ENCODE results near the gene SLC35A3. TPM values are rescaled to one million over a fixed set of nuclear protein-coding genes. Genes with fewer than 3 reads are reported as not detected.

Gene SLC35A3
- total and polyA plus RNA-seq, 3 donors from 2014 or later: 6.6 to 17.6 (median 17.1) TPM

DNA sequence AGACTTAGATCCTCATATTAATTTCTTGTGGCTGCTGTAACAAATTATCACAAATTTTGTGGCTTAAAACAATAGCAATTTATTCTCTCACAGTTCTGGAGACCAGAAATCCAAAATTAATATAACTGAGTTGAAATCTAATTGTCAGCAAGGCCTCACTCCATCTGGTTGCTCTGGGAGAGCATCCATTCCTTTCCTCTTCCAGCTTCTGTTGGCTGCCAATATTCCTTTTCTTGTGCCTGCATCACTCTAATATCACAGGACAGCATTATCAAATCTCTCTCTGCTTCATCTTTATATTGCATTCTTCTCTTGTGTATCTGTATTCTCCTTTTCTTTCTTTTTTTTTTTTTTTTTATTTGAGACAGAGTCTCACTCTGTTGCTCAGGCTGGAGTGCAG lies 9.3 kb downstream of the SLC35A3 start:
- TF ChIP-seq, protein P1, sequence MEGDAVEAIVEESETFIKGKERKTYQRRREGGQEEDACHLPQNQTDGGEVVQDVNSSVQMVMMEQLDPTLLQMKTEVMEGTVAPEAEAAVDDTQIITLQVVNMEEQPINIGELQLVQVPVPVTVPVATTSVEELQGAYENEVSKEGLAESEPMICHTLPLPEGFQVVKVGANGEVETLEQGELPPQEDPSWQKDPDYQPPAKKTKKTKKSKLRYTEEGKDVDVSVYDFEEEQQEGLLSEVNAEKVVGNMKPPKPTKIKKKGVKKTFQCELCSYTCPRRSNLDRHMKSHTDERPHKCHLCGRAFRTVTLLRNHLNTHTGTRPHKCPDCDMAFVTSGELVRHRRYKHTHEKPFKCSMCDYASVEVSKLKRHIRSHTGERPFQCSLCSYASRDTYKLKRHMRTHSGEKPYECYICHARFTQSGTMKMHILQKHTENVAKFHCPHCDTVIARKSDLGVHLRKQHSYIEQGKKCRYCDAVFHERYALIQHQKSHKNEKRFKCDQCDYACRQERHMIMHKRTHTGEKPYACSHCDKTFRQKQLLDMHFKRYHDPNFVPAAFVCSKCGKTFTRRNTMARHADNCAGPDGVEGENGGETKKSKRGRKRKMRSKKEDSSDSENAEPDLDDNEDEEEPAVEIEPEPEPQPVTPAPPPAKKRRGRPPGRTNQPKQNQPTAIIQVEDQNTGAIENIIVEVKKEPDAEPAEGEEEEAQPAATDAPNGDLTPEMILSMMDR (IDR thresholded peaks at IDR 0.05): no peak
- TF ChIP-seq POLR2A (IDR thresholded peaks at IDR 0.05): no peak
- Histone ChIP-seq H3K9me3 (no peaks in the 10 kb centered on the region), H3K4me3 (no peak overlapping the region), H3K36me3 (ENCODE audit: low read depth, missing control alignments) (no peaks in the 10 kb centered on the region), H3K27ac (no peak overlapping the region), H3K27me3 (no peaks in the 10 kb centered on the region), H3K4me1 (no peaks in the 10 kb centered on the region)
- DNase-seq: no peak
- intact Hi-C loops (cut with DNase I; ENCODE audit: low total_unique reads): no loop called here

DNA sequence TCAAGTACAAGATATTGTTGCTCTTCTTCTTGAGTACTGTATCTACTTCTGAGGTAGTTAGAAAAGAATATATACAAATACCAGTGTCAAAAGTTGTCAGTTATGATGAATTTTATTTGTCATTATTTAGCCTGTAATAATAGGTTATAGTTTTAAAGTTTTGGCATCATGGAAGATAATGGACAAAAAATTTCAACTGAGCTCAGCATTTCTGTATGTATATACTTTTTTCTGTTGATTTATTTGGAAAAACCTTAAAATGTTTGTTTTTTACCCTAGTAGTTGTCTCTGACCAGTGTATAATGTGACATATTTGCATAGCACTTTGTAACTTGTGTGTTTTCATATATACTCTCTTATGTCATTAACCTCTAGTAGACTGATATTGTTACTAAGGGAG lies 11.1 kb downstream of the SLC35A3 start:
- no peak for DNase-seq
- Histone ChIP-seq H3K36me3 (ENCODE audit: low read depth, missing control alignments) (no peaks in the 10 kb centered on the region), H3K9me3 (no peaks in the 10 kb centered on the region), H3K4me1 (no peaks in the 10 kb centered on the region), H3K4me3 (no peak overlapping the region), H3K27ac (no peak overlapping the region), H3K27me3 (no peaks in the 10 kb centered on the region)
- TF ChIP-seq POLR2A (IDR thresholded peaks at IDR 0.05): no peak
- TF ChIP-seq, protein P1 (IDR thresholded peaks at IDR 0.05): no peak
- intact Hi-C loops (cut with DNase I; ENCODE audit: low total_unique reads): no loop called here

DNA sequence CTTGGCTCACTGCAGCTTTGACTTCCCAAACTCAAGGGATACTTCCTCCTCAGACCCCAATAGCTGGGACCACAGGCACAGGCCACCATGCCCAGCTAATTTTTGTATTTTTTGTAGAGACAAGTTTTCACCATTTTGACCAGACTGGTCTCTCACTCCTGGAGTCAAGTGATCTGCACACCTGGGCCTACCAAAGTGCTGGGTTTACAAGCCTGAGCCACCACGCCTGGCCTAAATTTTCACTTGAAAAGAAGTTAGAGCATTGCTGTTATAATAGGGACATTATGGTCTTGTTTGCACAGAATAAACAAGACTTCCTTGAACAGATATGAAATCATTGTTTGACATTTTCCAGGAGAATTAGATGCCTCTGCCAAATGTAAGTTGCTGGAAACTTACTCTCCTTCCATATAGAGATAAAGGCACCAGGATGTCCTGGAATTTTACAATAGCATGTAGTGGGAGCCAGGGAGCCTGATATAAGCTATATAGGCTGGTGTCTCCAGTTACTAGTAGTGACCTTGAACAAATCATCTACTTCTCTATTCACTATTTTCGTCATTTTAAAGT lies 16.9 kb downstream of the SLC35A3 start:
- peaks cover 2% of the 10 kb centered on the region for H3K4me1 ChIP-seq
- 74 to 77% methylated on average over 2 of the region's 2 CpGs for WGBS, 2 donors
- TF ChIP-seq, protein P1 (IDR thresholded peaks at IDR 0.05): no peak
- TF ChIP-seq POLR2A (IDR thresholded peaks at IDR 0.05): no peak
- intact Hi-C loops (cut with DNase I; ENCODE audit: low total_unique reads): no loop called here
- no peak for DNase-seq
- no peak overlapping the region for H3K27ac ChIP-seq
- H3K4me3 ChIP-seq: no peak overlapping the region
- no peaks in the 10 kb centered on the region for H3K9me3 ChIP-seq
- H3K36me3 ChIP-seq (ENCODE audit: low read depth, missing control alignments): no peaks in the 10 kb centered on the region
- H3K27me3 ChIP-seq: no peaks in the 10 kb centered on the region

DNA sequence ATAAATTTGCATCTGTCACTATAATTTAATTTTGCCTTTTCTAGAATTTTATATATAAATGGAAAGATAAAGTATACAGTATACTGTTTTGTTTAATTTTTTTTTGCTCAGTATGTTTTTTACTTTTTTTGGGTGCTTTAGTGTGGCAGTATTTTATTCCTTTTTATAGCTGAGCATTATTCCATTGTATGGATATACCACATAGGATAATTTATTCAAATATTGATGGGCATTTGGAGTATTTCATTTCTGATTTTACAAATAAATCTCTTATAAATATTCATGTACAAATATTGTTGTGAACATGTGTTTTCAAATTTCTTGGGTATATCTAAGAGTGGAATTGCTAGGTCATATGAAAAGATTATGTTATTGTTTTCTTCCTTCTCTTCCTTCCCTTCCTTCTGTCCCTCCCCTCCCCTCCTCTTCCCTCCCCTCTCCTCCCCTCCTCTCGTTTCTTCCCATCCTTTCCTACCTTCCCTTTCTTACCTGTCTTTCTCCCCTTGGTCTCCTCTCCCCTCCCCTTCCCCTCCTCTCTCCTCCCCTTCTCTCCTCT lies 18.5 kb downstream of the SLC35A3 start:
- DNase-seq: no peak

More for the DNA sequence above, 18.5 kb downstream of the SLC35A3 start:
- intact Hi-C loops (cut with DNase I; ENCODE audit: low total_unique reads): no loop called here
- Histone ChIP-seq H3K27me3 (no peaks in the 10 kb centered on the region), H3K4me3 (no peak overlapping the region), H3K27ac (no peak overlapping the region), H3K4me1 (peaks cover 2% of the 10 kb centered on the region), H3K9me3 (no peaks in the 10 kb centered on the region), H3K36me3 (ENCODE audit: low read depth, missing control alignments) (no peaks in the 10 kb centered on the region)
- WGBS, 2 donors: 87 to 95% methylated on average over 1 of the region's 1 CpG
- no peak for TF ChIP-seq POLR2A (IDR thresholded peaks at IDR 0.05)
- TF ChIP-seq, protein P1 (IDR thresholded peaks at IDR 0.05): no peak

All from testis (tissue), 3 donors.